A549 treated with dexamethasone at 1 μM for 4 hours (cell line): Measurements from ENCODE around the gene NLRP13. TPM values are rescaled to one million over a fixed set of nuclear protein-coding genes. Genes with fewer than 3 reads are reported as not detected.

ENCODE experiments used
- total RNA-seq: library from RNA; stranded (reverse); fragments of 200-300 nt; extraction: Qiagen RNA extraction; gene quantifications from 5 replicates; pipeline ENCODE4 v1.2.3, GENCODE V29; 2022

The NLRP13 gene
- not detected in 5 replicates for total RNA-seq

GRCh38 chr19:55931936-55932386 lies at the start of gene NLRP13:
TSS of gene NLRP13 (minus strand) at chr19:55932336. CDS start at chr19:55932311, 25 bp downstream.

GRCh38 chr19:55947532-55947931 lies 15.4 kb upstream of the NLRP13 start, which contains the start of gene NLRP8:
TSS of gene NLRP8 (plus strand) at chr19:55947832.

Other genes with a start within 250 kb of the NLRP13 start
- gene NLRP9, start 193.9 kb downstream of the NLRP13 start, total RNA-seq = not detected in 5 replicates
- 0.61 to 1.2 TPM (median 0.88 TPM) in 5 replicates for gene RFPL4A, start 173.2 kb downstream of the NLRP13 start, total RNA-seq
- gene RFPL4AL1, start 163.2 kb downstream of the NLRP13 start, total RNA-seq = 0.12 to 0.13 TPM in 2 of 5 replicates, not detected in the others
- gene NLRP11, start 100.3 kb downstream of the NLRP13 start, total RNA-seq = 0.04 TPM in 1 of 5 replicates, not detected in the others
- gene NLRP4, start 95.8 kb downstream of the NLRP13 start, total RNA-seq = not detected in 5 replicates
- gene NLRP8, start 15.5 kb upstream of the NLRP13 start, total RNA-seq = not detected in 5 replicates
- gene NLRP5, start 54.4 kb upstream of the NLRP13 start, total RNA-seq = 0.03 to 0.08 TPM (median 0.07 TPM) in 5 replicates
- gene ZNF787, start 189.0 kb upstream of the NLRP13 start, total RNA-seq = 28.1 to 48.8 TPM (median 46.5 TPM) in 5 replicates
- gene ZNF444, start 209.0 kb upstream of the NLRP13 start, total RNA-seq = 15.6 to 27.5 TPM (median 25.2 TPM) in 5 replicates
- not detected in 5 replicates for gene GALP, start 243.7 kb upstream of the NLRP13 start, total RNA-seq